Spleen (tissue), 11 donors: Measurements from ENCODE around the gene PROM1. TPM values are rescaled to one million over a fixed set of nuclear protein-coding genes. Genes with fewer than 3 reads are reported as not detected.

Experiments
- DNase-seq: peaks from one replicate; pipeline ENCODE4 v3.0.0-alpha.2; 2020
- H3K27ac ChIP-seq, 8 donors: fragments of 200-600 bp; sonication (generic) in 7 of 8; 1 replicate in 4 of 8; 2 replicates in 4 of 8; pipeline versions ENCODE4 v1.5.0 to v1.8.0; 2016 to 2021; ENCODE audit warnings: inconsistent platforms in 4 of 8, mild to moderate bottlenecking in 4 of 8, moderate library complexity in 1 of 8
- H3K27me3 ChIP-seq, 7 donors: fragments of 200-600 bp; sonication (generic) in 6 of 7; replicated peaks in 1 of 7; 1 replicate in 4 of 7; 2 replicates in 3 of 7; pipeline versions ENCODE4 v1.5.0 to v1.8.0; 2016 to 2021; ENCODE audit warnings: inconsistent platforms in 3 of 7, mild to moderate bottlenecking in 1 of 7
- H3K36me3 ChIP-seq, 6 donors: fragments of 200-600 bp; sonication (generic) in 5 of 6; 1 replicate in 4 of 6; 2 replicates in 2 of 6; pipeline versions ENCODE4 v1.5.0 to v1.8.0; 2016 to 2021; ENCODE audit warnings: inconsistent platforms in 2 of 6
- H3K4me1 ChIP-seq, 6 donors: fragments of 200-600 bp; sonication (generic) in 5 of 6; 1 replicate in 3 of 6; 2 replicates in 3 of 6; pipeline versions ENCODE4 v1.5.0 to v1.8.0; 2016 to 2021; ENCODE audit warnings: inconsistent platforms in 3 of 6
- H3K4me3 ChIP-seq, 8 donors: fragments of 200-600 bp; sonication (generic) in 7 of 8; 1 replicate in 4 of 8; 2 replicates in 4 of 8; pipeline versions ENCODE4 v1.5.0 to v1.8.0; 2016 to 2021; ENCODE audit warnings: inconsistent platforms in 4 of 8, mild to moderate bottlenecking in 4 of 8, moderate library complexity in 2 of 8
- H3K9me3 ChIP-seq, 8 donors: fragments of 200-600 bp; sonication (generic) in 7 of 8; 1 replicate in 4 of 8; 2 replicates in 4 of 8; pipeline versions ENCODE4 v1.5.0 to v1.8.0; 2016 to 2021; ENCODE audit warnings: inconsistent platforms in 4 of 8
- POLR2A ChIP-seq, 3 donors: fragments of 450-650 bp; IDR thresholded peaks; one replicate each; pipeline ENCODE4 v1.5.1; 2017; ENCODE audit warnings: antibody characterized with exemption in 3 of 3, mild to moderate bottlenecking in 1 of 3
- POLR2AphosphoS5 ChIP-seq, 3 donors: sonication (generic); formaldehyde crosslinking; IDR thresholded peaks; one replicate each; pipeline ENCODE4 v1.5.1; 2017; ENCODE audit warnings: antibody characterized with exemption in 3 of 3
- WGBS, 5 donors: extraction: QIAGEN DNeasy Blood & Tissue Kit in 3 of 5; methylation state at CpG; one replicate each; pipeline versions ENCODE4 v1.1.5 to v1.1.7; 2013 to 2018; 5-methylcytosine and 5-hydroxymethylcytosine counted together
- intact Hi-C: fragments of 100-400 bp; cut with DNase I; formaldehyde crosslinking; loops from one replicate; pipeline ENCODE4 v1.15.0; 2023; ENCODE audit warnings: low total_unique reads
- polyA plus RNA-seq, 3 donors: library from polyadenylated mRNA; stranded (reverse); fragments of 200-250 nt; gene quantifications; one replicate each; pipeline ENCODE4 v1.2.1, GENCODE V29; 2013
- total RNA-seq, 7 donors: library from RNA; depleted of rRNA in 3 of 7; stranded (reverse); fragments of >200 nt in 3 of 7; fragmentation: NEBNext Ultra II Directional in 4 of 7; extraction: Animal tissue kit (Norgen Biotek cat#: 25700) in 4 of 7; gene quantifications; one replicate each; pipeline versions ENCODE4 v1.1.0 to v1.2.1, GENCODE V29; 2016 to 2021
- TF ChIP-seq, protein P1 (sequence below), 11 experiments: fragments of 200-600 bp in 7 of 11; fragments of 450-650 bp in 4 of 11; sonication (generic) in 4 of 11; IDR thresholded peaks in 8 of 11; conservative IDR thresholded peaks in 3 of 11; 1 replicate in 7 of 11; 2 replicates in 4 of 11; pipeline versions ENCODE4 v1.4.0 to v1.8.0; 2016 to 2021; ENCODE audit warnings: antibody characterized with exemption in 11 of 11, inconsistent platforms in 4 of 11, mild to moderate bottlenecking in 1 of 11
- donor health status: healthy with polysubstance abuse.
- donor health status: DM: no; HTN: no; CAD: no; lungs with moderate emphysema.
- donor health status: DM: no; HTN: no; CAD: no.
- donor health status: Bipolar disorder and iron deficiency.
- donor health status: healthy.
- donor health status: DM: no; HTN: no; CAD: no.
- donor health status: DM: yes; HTN: yes; CAD: no.

Gene PROM1
- total and polyA plus RNA-seq, 10 donors = 0.15 to 4.6 (median 0.93) TPM

DNA sequence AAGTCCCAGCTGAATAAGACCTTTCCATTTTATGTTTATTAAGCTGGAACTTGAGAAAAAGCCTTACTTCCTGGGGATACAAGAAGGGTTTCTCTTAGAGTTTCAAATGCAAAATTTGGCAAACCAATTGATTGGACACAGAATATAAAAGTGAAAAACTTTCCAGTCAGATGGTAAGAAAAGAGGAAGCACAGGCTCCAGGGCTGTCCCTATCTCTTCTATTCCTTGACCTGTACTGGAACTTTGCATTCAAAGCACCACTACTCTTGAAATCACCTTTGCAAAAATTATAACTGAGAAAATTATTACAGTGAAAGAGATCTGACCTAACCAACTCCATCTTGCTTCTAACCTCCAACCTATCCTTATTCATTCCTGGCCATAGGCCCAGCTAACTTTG, 11.7 kb downstream of the PROM1 start:
- Histone ChIP-seq H3K27ac (no peak overlapping the region), H3K36me3 (no peaks in the 10 kb centered on the region), H3K9me3 (no peaks in the 10 kb centered on the region), H3K4me1 (no peaks in the 10 kb centered on the region), H3K27me3 (peaks cover 0 to 12% (median 0%) of the 10 kb centered on the region in 7 donors), H3K4me3 (no peak overlapping the region)
- intact Hi-C loops = no loop called here
- DNase-seq = no peak
- TF ChIP-seq POLR2A (IDR thresholded peaks at IDR 0.05) = no peak
- TF ChIP-seq, protein P1, sequence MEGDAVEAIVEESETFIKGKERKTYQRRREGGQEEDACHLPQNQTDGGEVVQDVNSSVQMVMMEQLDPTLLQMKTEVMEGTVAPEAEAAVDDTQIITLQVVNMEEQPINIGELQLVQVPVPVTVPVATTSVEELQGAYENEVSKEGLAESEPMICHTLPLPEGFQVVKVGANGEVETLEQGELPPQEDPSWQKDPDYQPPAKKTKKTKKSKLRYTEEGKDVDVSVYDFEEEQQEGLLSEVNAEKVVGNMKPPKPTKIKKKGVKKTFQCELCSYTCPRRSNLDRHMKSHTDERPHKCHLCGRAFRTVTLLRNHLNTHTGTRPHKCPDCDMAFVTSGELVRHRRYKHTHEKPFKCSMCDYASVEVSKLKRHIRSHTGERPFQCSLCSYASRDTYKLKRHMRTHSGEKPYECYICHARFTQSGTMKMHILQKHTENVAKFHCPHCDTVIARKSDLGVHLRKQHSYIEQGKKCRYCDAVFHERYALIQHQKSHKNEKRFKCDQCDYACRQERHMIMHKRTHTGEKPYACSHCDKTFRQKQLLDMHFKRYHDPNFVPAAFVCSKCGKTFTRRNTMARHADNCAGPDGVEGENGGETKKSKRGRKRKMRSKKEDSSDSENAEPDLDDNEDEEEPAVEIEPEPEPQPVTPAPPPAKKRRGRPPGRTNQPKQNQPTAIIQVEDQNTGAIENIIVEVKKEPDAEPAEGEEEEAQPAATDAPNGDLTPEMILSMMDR (IDR thresholded peaks at IDR 0.05 in 8 of 11, conservative IDR thresholded peaks at IDR 0.05 in 3 of 11) = no peak
- TF ChIP-seq POLR2AphosphoS5 (IDR thresholded peaks at IDR 0.05) = no peak

DNA sequence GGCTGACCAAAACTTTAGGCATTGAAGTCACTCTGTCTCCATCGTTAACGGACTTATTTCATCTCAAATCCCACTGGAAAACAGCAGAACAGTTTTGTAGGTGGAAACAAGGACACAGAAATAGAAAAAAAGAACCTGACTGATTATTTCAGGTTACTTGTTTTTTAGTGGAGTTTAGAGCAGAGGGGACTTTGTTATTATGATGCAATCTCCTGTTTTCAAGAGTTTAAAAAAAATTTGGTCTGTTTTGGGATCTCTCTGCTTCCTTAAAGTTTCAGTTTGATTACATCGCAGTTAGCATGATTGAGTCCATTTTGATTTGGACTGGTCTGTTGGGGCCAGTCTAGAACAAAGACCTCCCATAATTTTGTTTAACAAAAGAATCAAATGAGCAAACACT, 13.6 kb downstream of the PROM1 start:
- no peaks in the 10 kb centered on the region for H3K4me1 ChIP-seq
- TF ChIP-seq, protein P1 (IDR thresholded peaks at IDR 0.05 in 8 of 11, conservative IDR thresholded peaks at IDR 0.05 in 3 of 11) = no peak
- no peak for TF ChIP-seq POLR2A (IDR thresholded peaks at IDR 0.05)
- TF ChIP-seq POLR2AphosphoS5 (IDR thresholded peaks at IDR 0.05) = no peak
- intact Hi-C loops = no loop called here
- no peak for DNase-seq
- no peaks in the 10 kb centered on the region for H3K36me3 ChIP-seq
- no peak overlapping the region for H3K4me3 ChIP-seq
- no peaks in the 10 kb centered on the region for H3K27me3 ChIP-seq
- H3K9me3 ChIP-seq = no peaks in the 10 kb centered on the region
- 64 to 86% (median 76%) methylated on average over 3 of the region's 3 CpGs for WGBS, 5 donors
- H3K27ac ChIP-seq = no peak overlapping the region

DNA sequence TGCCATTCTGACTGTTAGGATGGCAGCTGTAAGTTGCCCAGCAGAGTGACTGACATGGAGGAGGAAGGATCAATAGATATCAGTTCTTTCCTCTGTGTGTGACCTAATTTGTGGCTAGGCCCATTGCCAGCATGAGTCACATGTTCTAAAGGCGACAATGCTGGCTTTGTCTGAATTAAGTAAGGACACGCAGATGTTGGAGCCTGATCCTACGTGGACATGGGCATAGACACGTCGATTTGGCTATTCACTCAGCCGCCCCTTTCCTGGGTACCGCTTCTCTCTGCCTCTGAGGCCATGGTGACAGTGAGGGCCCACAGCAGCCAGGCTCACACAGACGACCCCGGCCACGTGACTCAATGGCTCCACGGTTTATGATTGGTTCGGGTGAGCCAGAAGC, 16.3 kb downstream of the PROM1 start:
- no peaks in the 10 kb centered on the region for H3K9me3 ChIP-seq
- H3K36me3 ChIP-seq = no peaks in the 10 kb centered on the region
- no peaks in the 10 kb centered on the region for H3K4me1 ChIP-seq
- 73 to 93% (median 86%) methylated on average over 12 of the region's 12 CpGs for WGBS, 5 donors
- no peak for DNase-seq
- no peaks in the 10 kb centered on the region for H3K27me3 ChIP-seq
- no peak overlapping the region for H3K4me3 ChIP-seq
- intact Hi-C loops = no loop called here
- H3K27ac ChIP-seq = no peak overlapping the region
- TF ChIP-seq, protein P1 (IDR thresholded peaks at IDR 0.05 in 8 of 11, conservative IDR thresholded peaks at IDR 0.05 in 3 of 11) = no peak
- no peak for TF ChIP-seq POLR2AphosphoS5 (IDR thresholded peaks at IDR 0.05)
- TF ChIP-seq POLR2A (IDR thresholded peaks at IDR 0.05) = no peak

DNA sequence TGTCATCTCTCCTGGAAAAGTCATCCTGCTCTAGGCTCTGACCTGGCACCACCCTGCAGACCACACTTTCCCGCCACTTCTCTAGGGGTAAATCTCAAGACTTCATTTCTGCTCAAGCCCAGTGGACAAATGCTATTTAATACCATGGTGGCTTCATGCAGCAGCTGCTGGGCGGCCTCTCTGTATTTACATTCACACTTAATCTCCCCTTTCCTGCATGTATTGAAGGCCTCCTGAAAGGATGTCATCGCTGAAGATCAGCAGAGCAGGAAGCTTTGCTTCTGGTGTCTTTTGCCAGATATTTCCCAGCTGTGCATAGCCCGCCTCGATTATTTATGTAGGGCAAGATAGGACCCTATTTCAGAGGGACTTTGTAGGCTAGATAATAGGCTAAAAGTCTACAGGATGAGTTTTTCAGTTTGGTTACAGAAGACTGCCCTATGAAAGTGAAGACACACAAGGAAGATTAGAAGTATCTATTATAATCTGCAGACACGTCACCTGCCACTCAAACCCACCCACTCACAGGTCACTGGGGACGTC, 17.2 kb downstream of the PROM1 start:
- no peak for DNase-seq
- 64 to 77% (median 74%) methylated on average over 7 of the region's 7 CpGs for WGBS, 5 donors

More for the DNA sequence above, 17.2 kb downstream of the PROM1 start:
- Histone ChIP-seq H3K4me3 (no peak overlapping the region), H3K9me3 (no peaks in the 10 kb centered on the region), H3K27me3 (no peaks in the 10 kb centered on the region), H3K27ac (no peak overlapping the region), H3K36me3 (no peaks in the 10 kb centered on the region), H3K4me1 (no peaks in the 10 kb centered on the region)
- TF ChIP-seq, protein P1 (IDR thresholded peaks at IDR 0.05 in 8 of 11, conservative IDR thresholded peaks at IDR 0.05 in 3 of 11) = no peak
- TF ChIP-seq POLR2A (IDR thresholded peaks at IDR 0.05) = no peak
- no peak for TF ChIP-seq POLR2AphosphoS5 (IDR thresholded peaks at IDR 0.05)
- intact Hi-C loops = no loop called here
